Mammary epithelial cell (primary cell): Measurements from ENCODE around the gene NR2E1.

ENCODE experiments used
- EZH2 ChIP-seq: IDR thresholded peaks from 2 replicates; pipeline ENCODE4 v1.6.1; 2012; ENCODE audit warnings: low read length, inconsistent platforms, borderline replicate concordance
- TF ChIP-seq, protein P1 (sequence below), 2 donors: IDR thresholded peaks in 1 of 2; conservative IDR thresholded peaks in 1 of 2; 2 replicates each; pipeline ENCODE4 v1.5.1; 2011 to 2012; ENCODE audit warnings: inconsistent platforms in 2 of 2, low read length in 2 of 2, mild to moderate bottlenecking in 2 of 2, control low read depth in 1 of 2, low read depth in 1 of 2; ENCODE audit not compliant: insufficient read depth in 1 of 2; ENCODE audit errors: extremely low read depth in 1 of 2

DNA sequence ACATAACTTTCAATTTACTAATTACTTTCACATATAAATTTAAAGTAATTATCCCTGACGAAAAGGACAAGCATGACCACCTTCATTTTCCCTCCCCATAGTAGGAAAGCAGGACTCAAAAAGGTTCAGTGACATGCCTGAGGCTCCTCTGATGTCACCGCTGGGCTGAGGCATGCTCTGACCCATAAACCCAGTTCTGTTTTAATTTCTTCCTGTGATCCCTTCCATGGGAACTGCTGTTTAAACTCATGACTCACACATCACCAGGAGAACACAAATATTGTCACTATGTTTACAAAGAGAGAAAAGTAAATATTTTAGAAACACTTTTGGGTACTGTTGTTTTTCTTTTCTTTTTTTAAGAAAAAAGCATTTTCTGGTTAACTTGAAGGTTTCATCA lies 38.0 kb upstream of the NR2E1 start:
- TF ChIP-seq, protein P1, sequence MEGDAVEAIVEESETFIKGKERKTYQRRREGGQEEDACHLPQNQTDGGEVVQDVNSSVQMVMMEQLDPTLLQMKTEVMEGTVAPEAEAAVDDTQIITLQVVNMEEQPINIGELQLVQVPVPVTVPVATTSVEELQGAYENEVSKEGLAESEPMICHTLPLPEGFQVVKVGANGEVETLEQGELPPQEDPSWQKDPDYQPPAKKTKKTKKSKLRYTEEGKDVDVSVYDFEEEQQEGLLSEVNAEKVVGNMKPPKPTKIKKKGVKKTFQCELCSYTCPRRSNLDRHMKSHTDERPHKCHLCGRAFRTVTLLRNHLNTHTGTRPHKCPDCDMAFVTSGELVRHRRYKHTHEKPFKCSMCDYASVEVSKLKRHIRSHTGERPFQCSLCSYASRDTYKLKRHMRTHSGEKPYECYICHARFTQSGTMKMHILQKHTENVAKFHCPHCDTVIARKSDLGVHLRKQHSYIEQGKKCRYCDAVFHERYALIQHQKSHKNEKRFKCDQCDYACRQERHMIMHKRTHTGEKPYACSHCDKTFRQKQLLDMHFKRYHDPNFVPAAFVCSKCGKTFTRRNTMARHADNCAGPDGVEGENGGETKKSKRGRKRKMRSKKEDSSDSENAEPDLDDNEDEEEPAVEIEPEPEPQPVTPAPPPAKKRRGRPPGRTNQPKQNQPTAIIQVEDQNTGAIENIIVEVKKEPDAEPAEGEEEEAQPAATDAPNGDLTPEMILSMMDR (conservative IDR thresholded peaks at IDR 0.05 in 1 of 2, IDR thresholded peaks at IDR 0.05 in 1 of 2; ENCODE audit: extremely low read depth in 1 of 2, insufficient read depth in 1 of 2, low read depth in 1 of 2, low read length in 2 of 2): no peak
- no peak for TF ChIP-seq EZH2
